C4-2B (cell line): ENCODE data around the gene MEX3B.

Experiments
- ZFX ChIP-seq: fragments of 450-650 bp; IDR thresholded peaks from 2 replicates; pipeline ENCODE4 v1.6.1; 2017
- TF ChIP-seq, protein P1 (sequence below): fragments of 450-650 bp; conservative IDR thresholded peaks from 2 replicates; pipeline ENCODE4 v1.5.1; 2017; ENCODE audit warnings: mild to moderate bottlenecking

- TF ChIP-seq, protein P1, sequence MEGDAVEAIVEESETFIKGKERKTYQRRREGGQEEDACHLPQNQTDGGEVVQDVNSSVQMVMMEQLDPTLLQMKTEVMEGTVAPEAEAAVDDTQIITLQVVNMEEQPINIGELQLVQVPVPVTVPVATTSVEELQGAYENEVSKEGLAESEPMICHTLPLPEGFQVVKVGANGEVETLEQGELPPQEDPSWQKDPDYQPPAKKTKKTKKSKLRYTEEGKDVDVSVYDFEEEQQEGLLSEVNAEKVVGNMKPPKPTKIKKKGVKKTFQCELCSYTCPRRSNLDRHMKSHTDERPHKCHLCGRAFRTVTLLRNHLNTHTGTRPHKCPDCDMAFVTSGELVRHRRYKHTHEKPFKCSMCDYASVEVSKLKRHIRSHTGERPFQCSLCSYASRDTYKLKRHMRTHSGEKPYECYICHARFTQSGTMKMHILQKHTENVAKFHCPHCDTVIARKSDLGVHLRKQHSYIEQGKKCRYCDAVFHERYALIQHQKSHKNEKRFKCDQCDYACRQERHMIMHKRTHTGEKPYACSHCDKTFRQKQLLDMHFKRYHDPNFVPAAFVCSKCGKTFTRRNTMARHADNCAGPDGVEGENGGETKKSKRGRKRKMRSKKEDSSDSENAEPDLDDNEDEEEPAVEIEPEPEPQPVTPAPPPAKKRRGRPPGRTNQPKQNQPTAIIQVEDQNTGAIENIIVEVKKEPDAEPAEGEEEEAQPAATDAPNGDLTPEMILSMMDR = no peak
- TF ChIP-seq ZFX = no peak
These were observed 30.8 kb downstream of the MEX3B start for GRCh38 chr15:82014989-82015388.
